Upper lobe of left lung (tissue), 4 donors: ENCODE data around the gene ITGAE.

Source experiments
- POLR2AphosphoS5 ChIP-seq, 2 donors: sonication (generic); formaldehyde crosslinking; IDR thresholded peaks; one replicate each; pipeline ENCODE4 v1.5.1; 2017; ENCODE audit warnings: antibody characterized with exemption in 2 of 2
- TF ChIP-seq, protein P1 (sequence below), 6 experiments: fragments of 450-650 bp in 4 of 6; fragments of 200-600 bp in 2 of 6; sonication (generic) in 2 of 6; IDR thresholded peaks; one replicate each; pipeline ENCODE4 v1.5.1; 2016 to 2019; ENCODE audit warnings: antibody characterized with exemption in 6 of 6

- TF ChIP-seq, protein P1, sequence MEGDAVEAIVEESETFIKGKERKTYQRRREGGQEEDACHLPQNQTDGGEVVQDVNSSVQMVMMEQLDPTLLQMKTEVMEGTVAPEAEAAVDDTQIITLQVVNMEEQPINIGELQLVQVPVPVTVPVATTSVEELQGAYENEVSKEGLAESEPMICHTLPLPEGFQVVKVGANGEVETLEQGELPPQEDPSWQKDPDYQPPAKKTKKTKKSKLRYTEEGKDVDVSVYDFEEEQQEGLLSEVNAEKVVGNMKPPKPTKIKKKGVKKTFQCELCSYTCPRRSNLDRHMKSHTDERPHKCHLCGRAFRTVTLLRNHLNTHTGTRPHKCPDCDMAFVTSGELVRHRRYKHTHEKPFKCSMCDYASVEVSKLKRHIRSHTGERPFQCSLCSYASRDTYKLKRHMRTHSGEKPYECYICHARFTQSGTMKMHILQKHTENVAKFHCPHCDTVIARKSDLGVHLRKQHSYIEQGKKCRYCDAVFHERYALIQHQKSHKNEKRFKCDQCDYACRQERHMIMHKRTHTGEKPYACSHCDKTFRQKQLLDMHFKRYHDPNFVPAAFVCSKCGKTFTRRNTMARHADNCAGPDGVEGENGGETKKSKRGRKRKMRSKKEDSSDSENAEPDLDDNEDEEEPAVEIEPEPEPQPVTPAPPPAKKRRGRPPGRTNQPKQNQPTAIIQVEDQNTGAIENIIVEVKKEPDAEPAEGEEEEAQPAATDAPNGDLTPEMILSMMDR (IDR thresholded peaks at IDR 0.05) = no peak
- TF ChIP-seq POLR2AphosphoS5 (IDR thresholded peaks at IDR 0.05) = no peak
Measured at GRCh38 chr17:3697103-3697476, 103.9 kb downstream of the ITGAE start.
